Left hindlimb (tissue), 1 donor: Measurements from ENCODE around the gene TBC1D8.

Experiments used
- DNase-seq: peaks from one replicate; pipeline ENCODE4 v3.0.0-alpha.2; 2018

The TBC1D8 gene

GRCh38 chr2:101111262-101111838, 39.8 kb downstream of the TBC1D8 start:
- DNase-seq, result no peak

GRCh38 chr2:101109451-101110118, 41.6 kb downstream of the TBC1D8 start:
- peak; percentile 81 for DNase-seq

GRCh38 chr2:101108357-101108756, 42.8 kb downstream of the TBC1D8 start:
- no peak for DNase-seq

- no peak for DNase-seq
These were observed 43.9 kb downstream of the TBC1D8 start for GRCh38 chr2:101107241-101107640.

GRCh38 chr2:101106453-101107181, 44.6 kb downstream of the TBC1D8 start:
- DNase-seq, result no peak

GRCh38 chr2:101105654-101106053, 45.5 kb downstream of the TBC1D8 start:
- DNase-seq, result no peak

GRCh38 chr2:101097638-101098037, 53.5 kb downstream of the TBC1D8 start:
- DNase-seq, result no peak

- DNase-seq, result no peak
These were observed 54.5 kb downstream of the TBC1D8 start for GRCh38 chr2:101096619-101097142.

GRCh38 chr2:101094351-101094750, 56.8 kb downstream of the TBC1D8 start:
- DNase-seq, result no peak

GRCh38 chr2:101089942-101090799, 61.0 kb downstream of the TBC1D8 start:
- no peak for DNase-seq

- no peak for DNase-seq
These were observed 61.8 kb downstream of the TBC1D8 start for GRCh38 chr2:101089419-101089818.

- no peak for DNase-seq
These were observed 63.5 kb downstream of the TBC1D8 start for GRCh38 chr2:101087638-101088037.

- no peak for DNase-seq
These were observed 67.6 kb downstream of the TBC1D8 start for GRCh38 chr2:101083613-101084012.

- no peak for DNase-seq
These were observed 68.2 kb downstream of the TBC1D8 start for GRCh38 chr2:101082998-101083397.

- DNase-seq, result no peak
These were observed 69.7 kb downstream of the TBC1D8 start for GRCh38 chr2:101081375-101081907.

GRCh38 chr2:101080211-101081068, 70.7 kb downstream of the TBC1D8 start:
- DNase-seq, result no peak

GRCh38 chr2:101076581-101076980, 74.6 kb downstream of the TBC1D8 start:
- no peak for DNase-seq

- no peak for DNase-seq
These were observed 86.2 kb downstream of the TBC1D8 start for GRCh38 chr2:101064868-101065549.

- no peak for DNase-seq
These were observed 86.7 kb downstream of the TBC1D8 start for GRCh38 chr2:101064505-101064867.

GRCh38 chr2:101064125-101064502, 87.1 kb downstream of the TBC1D8 start:
- no peak for DNase-seq
